Measurements from ENCODE around the gene CYP3A4. TPM values are rescaled to one million over a fixed set of nuclear protein-coding genes. Genes with fewer than 3 reads are reported as not detected.

The CYP3A4 gene
- total and polyA plus RNA-seq, 2 of the 13 experiments (the other 11 are each of a cell fraction or from before 2014, with no cell fraction given): 0.11 to 0.24 TPM

DNA sequence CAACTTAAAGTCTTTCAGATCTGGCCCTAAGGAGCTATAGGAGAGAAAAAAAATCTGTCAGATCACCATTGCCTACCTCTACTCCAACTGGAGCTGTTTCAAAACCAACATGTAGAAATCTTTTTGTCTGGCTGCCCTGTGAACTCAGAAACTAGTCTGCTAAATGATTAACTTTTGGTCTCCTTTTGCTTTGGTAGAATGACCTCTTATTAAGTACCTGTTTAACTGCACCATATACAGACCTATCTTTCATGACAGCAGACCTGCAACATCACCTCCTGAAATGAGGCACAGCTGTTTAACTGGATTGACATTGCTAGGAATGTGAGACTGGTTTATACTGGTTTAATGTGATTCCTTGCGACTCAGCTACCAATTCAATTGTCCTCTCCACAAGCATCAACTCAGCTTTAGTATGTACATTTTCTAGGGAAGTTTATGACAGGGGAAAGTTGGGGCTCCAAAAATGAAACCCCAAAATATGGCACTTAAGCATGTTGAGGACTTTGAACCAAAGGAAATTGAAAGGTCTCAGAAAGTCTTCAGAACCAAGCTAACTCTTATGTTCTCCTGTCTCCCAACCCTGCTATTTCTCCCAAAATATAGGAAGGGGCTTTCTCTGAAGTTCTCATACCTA is 45.7 kb upstream of the CYP3A4 start (continued):
- TF ChIP-seq, protein P1, sequence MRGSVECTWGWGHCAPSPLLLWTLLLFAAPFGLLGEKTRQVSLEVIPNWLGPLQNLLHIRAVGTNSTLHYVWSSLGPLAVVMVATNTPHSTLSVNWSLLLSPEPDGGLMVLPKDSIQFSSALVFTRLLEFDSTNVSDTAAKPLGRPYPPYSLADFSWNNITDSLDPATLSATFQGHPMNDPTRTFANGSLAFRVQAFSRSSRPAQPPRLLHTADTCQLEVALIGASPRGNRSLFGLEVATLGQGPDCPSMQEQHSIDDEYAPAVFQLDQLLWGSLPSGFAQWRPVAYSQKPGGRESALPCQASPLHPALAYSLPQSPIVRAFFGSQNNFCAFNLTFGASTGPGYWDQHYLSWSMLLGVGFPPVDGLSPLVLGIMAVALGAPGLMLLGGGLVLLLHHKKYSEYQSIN (CRISPR knock-in tag; IDR thresholded peaks at IDR 0.05; ENCODE audit: borderline replicate concordance): no peak
- TF ChIP-seq, protein P2, sequence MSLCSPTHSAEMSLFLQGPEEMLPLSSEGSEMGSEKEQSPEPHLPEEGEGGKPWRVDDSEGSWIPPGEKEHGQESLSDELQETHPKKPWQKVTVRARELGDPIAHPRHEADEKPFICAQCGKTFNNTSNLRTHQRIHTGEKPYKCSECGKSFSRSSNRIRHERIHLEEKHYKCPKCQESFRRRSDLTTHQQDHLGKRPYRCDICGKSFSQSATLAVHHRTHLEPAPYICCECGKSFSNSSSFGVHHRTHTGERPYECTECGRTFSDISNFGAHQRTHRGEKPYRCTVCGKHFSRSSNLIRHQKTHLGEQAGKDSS (CRISPR knock-in tag; IDR thresholded peaks at IDR 0.05; ENCODE audit: borderline replicate concordance, low read depth): no peak
- TF ChIP-seq HNRNPUL1 (IDR thresholded peaks at IDR 0.05; ENCODE audit: low read depth, low read length): peak; percentile 98
- TF ChIP-seq, protein P3, sequence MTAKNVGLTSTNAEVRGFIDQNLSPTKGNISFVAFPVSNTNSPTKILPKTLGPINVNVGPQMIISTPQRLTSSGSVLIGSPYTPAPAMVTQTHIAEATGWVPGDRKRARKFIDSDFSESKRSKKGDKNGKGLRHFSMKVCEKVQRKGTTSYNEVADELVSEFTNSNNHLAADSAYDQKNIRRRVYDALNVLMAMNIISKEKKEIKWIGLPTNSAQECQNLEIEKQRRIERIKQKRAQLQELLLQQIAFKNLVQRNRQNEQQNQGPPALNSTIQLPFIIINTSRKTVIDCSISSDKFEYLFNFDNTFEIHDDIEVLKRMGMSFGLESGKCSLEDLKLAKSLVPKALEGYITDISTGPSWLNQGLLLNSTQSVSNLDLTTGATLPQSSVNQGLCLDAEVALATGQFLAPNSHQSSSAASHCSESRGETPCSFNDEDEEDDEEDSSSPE (CRISPR knock-in tag; IDR thresholded peaks at IDR 0.05): no peak
- TF ChIP-seq, protein P4, sequence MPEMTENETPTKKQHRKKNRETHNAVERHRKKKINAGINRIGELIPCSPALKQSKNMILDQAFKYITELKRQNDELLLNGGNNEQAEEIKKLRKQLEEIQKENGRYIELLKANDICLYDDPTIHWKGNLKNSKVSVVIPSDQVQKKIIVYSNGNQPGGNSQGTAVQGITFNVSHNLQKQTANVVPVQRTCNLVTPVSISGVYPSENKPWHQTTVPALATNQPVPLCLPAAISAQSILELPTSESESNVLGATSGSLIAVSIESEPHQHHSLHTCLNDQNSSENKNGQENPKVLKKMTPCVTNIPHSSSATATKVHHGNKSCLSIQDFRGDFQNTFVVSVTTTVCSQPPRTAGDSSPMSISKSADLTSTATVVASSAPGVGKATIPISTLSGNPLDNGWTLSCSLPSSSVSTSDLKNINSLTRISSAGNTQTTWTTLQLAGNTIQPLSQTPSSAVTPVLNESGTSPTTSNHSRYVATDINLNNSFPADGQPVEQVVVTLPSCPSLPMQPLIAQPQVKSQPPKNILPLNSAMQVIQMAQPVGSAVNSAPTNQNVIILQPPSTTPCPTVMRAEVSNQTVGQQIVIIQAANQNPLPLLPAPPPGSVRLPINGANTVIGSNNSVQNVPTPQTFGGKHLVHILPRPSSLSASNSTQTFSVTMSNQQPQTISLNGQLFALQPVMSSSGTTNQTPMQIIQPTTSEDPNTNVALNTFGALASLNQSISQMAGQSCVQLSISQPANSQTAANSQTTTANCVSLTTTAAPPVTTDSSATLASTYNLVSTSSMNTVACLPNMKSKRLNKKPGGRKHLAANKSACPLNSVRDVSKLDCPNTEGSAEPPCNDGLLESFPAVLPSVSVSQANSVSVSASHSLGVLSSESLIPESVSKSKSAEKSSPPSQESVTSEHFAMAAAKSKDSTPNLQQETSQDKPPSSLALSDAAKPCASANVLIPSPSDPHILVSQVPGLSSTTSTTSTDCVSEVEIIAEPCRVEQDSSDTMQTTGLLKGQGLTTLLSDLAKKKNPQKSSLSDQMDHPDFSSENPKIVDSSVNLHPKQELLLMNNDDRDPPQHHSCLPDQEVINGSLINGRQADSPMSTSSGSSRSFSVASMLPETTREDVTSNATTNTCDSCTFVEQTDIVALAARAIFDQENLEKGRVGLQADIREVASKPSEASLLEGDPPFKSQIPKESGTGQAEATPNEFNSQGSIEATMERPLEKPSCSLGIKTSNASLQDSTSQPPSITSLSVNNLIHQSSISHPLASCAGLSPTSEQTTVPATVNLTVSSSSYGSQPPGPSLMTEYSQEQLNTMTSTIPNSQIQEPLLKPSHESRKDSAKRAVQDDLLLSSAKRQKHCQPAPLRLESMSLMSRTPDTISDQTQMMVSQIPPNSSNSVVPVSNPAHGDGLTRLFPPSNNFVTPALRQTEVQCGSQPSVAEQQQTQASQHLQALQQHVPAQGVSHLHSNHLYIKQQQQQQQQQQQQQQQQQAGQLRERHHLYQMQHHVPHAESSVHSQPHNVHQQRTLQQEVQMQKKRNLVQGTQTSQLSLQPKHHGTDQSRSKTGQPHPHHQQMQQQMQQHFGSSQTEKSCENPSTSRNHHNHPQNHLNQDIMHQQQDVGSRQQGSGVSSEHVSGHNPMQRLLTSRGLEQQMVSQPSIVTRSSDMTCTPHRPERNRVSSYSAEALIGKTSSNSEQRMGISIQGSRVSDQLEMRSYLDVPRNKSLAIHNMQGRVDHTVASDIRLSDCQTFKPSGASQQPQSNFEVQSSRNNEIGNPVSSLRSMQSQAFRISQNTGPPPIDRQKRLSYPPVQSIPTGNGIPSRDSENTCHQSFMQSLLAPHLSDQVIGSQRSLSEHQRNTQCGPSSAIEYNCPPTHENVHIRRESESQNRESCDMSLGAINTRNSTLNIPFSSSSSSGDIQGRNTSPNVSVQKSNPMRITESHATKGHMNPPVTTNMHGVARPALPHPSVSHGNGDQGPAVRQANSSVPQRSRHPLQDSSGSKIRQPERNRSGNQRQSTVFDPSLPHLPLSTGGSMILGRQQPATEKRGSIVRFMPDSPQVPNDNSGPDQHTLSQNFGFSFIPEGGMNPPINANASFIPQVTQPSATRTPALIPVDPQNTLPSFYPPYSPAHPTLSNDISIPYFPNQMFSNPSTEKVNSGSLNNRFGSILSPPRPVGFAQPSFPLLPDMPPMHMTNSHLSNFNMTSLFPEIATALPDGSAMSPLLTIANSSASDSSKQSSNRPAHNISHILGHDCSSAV (CRISPR knock-in tag; IDR thresholded peaks at IDR 0.05; ENCODE audit: borderline replicate concordance): no peak
- TF ChIP-seq KDM1A (CRISPR knock-in tag; IDR thresholded peaks at IDR 0.05): no peak
- TF ChIP-seq, protein P5, sequence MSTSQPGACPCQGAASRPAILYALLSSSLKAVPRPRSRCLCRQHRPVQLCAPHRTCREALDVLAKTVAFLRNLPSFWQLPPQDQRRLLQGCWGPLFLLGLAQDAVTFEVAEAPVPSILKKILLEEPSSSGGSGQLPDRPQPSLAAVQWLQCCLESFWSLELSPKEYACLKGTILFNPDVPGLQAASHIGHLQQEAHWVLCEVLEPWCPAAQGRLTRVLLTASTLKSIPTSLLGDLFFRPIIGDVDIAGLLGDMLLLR (CRISPR knock-in tag; IDR thresholded peaks at IDR 0.05): no peak
- peak; percentile 38; the same call in 1 of the 2 replicates for TF ChIP-seq TBX2 (CRISPR knock-in tag; IDR thresholded peaks at IDR 0.05; ENCODE audit: borderline replicate concordance)
- TF ChIP-seq RXRA (CRISPR knock-in tag; IDR thresholded peaks at IDR 0.05): no peak
- no peak for TF ChIP-seq ZNF772 (CRISPR knock-in tag; IDR thresholded peaks at IDR 0.05)
- no peak for TF ChIP-seq ZNF432 (CRISPR knock-in tag; IDR thresholded peaks at IDR 0.05; ENCODE audit: borderline replicate concordance)
- no peak for TF ChIP-seq CREB1 (IDR thresholded peaks at IDR 0.05)
- TF ChIP-seq CREB1 (CRISPR knock-in tag; IDR thresholded peaks at IDR 0.05): peak; percentile 57
- TF ChIP-seq, protein P6, sequence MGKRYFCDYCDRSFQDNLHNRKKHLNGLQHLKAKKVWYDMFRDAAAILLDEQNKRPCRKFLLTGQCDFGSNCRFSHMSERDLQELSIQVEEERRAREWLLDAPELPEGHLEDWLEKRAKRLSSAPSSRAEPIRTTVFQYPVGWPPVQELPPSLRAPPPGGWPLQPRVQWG (CRISPR knock-in tag; IDR thresholded peaks at IDR 0.05; ENCODE audit: borderline replicate concordance, low read depth): no peak
- no peak for TF ChIP-seq ZNF260 (CRISPR knock-in tag; IDR thresholded peaks at IDR 0.05; ENCODE audit: borderline replicate concordance, low read depth)

Measured in HepG2 (cell line).